HG03175 (cell line): ENCODE data around the gene TECTB.

Experiments used
- ATAC-seq: cut with Tn5 transposase; IDR thresholded peaks from one replicate; pipeline ENCODE4 v1.9.1; 2021; ENCODE audit warnings: mild to moderate bottlenecking, moderate library complexity; ENCODE audit not compliant: unreplicated experiment

Gene TECTB

DNA sequence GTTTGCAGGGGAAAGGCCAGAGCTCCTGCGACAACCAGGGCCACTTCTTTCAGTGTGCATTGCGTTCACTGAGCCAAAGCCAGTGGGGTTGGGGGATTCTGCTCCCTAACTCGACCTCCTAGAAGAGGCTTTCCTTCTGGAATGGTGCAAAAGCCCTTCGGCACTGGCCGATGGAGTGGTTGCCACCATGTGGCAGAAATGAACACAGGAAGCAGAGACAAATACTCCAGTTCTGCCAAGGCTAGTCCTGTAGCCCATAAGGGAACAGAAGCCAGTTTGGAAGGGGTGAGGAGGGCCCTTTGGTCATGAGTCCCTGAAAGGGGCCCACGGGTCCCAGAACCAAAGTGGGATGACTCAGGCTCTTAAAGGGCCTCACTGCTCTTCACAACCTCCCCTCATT, 61.1 kb downstream of the TECTB start:
- ATAC-seq, result no peak

DNA sequence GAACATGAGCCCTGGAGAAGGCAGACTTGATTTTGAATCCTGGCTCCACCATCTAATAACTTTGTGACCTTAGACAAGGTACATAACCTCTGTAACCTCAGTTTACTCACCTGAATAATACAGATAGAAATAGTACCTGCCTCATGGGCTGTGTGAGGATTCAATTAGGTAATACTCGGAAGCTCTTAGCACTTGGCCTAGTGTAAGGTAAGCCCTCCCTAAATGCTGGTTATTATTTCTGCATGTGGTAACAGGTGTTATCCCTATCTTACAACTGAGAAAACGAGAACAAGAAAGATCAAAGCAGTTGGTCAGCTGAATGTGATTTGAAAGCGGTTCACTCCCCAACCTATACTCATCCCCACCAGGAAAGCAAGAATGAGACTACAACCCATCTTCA, 62.0 kb downstream of the TECTB start:
- no peak for ATAC-seq

DNA sequence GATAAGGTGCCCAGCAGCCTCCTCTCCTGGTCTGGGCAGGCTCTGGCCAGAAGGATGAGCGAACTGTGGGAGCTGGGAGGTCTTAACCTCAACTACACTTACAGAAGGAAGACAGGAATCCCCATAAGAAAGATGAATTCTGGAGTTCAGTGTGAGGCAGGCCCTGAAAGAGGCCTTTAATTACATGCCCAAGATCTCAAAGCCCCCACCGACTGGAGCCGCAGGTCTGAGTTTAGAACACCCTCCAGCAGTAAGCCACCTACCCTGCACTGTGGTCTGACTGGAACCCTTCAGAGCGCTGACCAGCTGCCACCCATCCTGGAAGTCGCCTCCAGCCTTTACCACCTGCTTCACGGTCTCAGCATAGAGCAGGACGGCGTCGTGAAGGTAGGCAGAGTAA, 62.5 kb downstream of the TECTB start:
- no peak for ATAC-seq

DNA sequence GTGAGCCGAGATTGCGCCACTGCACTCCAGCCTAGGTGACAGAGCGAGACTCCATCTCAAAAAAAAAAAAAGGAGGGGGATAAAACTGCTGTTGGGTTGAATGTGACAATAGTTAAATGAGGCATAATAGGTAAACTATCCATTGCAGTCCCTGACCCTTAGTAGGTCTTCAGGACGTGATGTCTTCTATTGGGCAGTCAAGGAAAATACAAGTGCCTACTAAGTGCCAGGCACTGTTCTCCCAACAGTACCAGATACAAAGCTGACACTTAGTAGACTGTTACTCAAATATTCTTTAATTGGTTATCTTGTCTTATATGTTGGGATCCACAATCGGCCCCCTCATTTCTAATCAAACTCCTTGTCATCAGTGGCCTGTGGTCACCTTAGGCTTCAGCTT, 63.6 kb downstream of the TECTB start:
- no peak for ATAC-seq

DNA sequence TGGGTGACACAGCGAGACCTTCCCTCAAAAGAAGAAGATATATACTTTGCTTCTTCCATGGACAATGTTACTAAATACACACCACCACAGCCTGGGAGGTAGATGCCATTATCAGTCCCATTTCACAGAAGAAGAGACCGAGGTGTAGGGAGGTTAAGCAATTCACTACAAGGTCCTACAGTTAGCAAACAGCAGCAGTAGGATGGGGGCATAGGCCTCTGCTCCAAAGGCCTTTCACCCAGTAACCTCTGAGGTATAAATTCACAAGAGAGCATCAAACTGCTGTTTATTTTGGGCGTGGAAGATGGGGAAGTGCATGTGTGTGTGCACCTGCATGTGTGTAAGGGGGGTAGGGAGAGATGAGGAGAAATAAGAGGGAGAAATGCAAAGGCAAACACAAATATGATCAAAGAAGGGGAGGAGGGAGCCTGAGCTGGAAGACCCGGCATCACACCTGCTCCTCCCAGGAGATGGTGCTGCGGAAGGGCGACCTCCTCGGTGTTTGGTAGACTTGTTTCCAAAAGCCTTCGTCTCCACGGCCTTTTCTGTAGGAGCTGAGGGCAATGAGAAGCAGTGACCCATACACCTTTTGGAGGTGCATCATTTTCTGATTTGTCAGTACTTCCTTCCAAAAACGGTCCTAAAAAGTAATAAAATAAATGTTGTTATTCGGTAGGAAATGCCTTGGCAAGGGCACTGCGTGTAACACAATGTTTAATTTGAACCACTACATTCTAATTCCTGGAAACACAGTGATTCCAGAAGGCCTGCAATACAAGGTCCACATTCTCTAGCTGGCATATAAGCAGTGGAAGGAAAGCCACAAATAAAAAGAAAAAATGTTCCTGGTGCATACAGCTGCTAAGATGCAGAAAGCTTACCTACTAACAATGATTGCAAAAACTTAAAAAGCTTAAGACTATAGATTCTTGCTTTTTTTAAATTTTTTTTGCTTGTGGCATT, 64.8 kb downstream of the TECTB start:
- ATAC-seq, result no peak

DNA sequence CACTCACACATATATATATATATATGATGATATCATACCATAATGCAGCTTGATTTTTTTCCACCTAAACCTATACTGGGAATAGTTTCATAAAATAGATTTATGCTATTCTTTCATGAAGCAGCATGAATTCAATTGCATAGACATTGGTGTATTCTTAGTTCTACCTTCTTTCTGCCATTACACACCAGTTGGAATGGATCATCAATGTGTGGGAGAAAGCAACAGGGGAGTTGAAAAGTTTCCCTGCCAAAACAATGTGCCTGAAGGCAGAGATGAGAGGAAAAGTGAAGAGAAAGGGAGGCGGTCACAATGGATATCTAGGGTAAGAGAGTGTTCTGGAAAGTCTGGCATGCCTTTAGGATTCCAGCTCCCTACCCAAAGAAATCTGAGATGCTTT, 65.6 kb downstream of the TECTB start:
- no peak for ATAC-seq

DNA sequence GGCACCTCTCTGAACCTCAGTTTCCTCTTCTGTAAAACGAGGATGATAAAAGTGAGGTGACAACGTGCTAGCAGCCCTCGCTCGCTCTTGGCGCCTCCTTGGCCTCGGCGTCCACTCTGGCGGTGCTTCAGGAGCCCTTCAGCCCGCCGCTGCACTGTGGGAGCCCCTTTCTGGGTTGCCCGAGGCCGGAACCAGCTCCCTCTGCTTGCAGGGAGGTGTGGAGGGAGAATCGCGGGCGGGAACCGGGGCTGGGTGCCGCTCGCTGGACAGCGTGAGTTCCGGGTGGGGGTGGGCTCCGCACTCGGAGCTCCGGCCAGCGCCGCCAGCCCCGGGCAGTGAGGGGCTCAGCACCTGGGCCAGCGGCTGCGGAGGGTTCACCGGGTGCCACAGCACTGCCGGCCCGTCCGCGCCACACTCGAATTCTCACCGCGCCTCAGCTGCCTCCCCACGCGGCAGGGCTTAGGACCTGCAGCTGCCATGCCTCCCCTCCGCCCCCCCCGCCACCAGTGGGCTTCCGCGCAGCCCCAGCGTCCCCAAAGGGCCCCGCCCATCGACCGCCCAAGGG, 66.4 kb downstream of the TECTB start:
- ATAC-seq, result no peak

DNA sequence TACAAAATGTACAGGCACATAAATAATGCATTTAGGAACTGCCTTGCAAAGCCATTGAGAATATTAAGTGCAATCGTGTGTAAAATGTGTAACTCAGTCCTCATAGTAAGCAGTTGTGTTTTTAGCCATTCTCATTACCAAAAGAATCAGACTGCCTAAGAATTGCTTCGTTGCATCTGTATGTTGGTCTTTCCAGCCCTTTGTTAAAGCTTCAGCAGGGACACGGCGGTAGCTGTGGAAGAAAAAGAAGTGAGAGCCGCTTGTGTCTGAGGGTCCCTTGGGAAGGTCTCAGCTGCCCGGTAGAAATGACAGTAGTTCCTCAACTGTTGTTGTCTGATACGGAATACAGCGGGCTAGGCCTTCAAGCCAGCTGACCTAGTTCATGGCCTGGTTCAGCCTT, 67.9 kb downstream of the TECTB start:
- ATAC-seq, result no peak

DNA sequence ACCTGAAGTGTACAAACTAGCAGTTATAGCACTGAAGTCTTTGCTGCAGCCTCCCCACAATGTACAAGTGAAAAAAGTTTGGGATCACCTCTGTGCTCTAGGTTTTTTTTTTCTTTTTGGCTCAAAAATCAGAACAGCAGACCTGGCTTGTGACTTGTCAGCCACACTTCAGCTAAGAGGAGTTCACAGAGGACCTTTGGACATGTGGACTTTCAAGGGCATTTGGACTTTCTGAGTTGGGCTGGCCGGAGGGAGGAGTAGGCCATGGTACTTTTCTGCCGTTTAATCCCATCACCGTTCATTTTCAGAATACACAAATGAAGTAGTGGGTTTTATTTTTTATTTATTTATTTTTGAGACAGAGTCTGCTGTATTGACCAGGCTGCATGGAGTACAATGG, 68.8 kb downstream of the TECTB start:
- no peak for ATAC-seq

DNA sequence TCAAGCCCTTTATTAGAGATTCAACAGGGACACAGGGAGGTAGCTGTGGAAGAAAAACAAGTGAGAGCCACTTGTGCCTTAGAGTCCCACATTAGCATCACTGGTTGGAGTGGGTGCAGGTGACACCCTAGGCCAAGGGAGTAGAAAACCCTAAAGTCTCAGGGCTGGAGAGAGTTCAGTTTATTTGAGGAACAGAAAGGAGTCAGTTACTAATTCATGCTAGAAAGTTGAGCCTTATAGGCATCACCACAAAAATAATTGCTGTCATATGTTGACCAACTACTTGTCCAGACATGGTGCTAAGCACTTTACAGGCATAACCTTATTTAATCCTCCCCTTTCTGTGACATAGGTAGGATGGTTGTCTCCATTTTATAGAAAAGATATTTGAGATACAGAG, 69.8 kb downstream of the TECTB start:
- no peak for ATAC-seq
